HG03108 (cell line): ENCODE data around the gene C1orf159.
"Not testable (repeated sequence)": the region's sequence is repeated elsewhere in the genome, so short reads cannot be mapped to it uniquely, and the experiment has no call there.

Experiments
- ATAC-seq: cut with Tn5 transposase; IDR thresholded peaks from one replicate; pipeline ENCODE4 v1.9.1; 2021; ENCODE audit warnings: moderate library complexity; ENCODE audit not compliant: unreplicated experiment

Gene C1orf159

GRCh38 chr1:1069711-1070676 is 45.9 kb downstream of the C1orf159 start:
- ATAC-seq: no peak

- peak; percentile 40 for ATAC-seq
Observed at GRCh38 chr1:1069056-1069710, 46.7 kb downstream of the C1orf159 start.

GRCh38 chr1:1068517-1069055 is 47.3 kb downstream of the C1orf159 start:
- no peak for ATAC-seq

GRCh38 chr1:1067860-1068516 is 47.9 kb downstream of the C1orf159 start:
- no peak for ATAC-seq

- ATAC-seq: no peak
Observed at GRCh38 chr1:1067284-1067859, 48.5 kb downstream of the C1orf159 start.

GRCh38 chr1:1066403-1067283 is 49.2 kb downstream of the C1orf159 start:
- ATAC-seq: no peak

- ATAC-seq: not testable (repeated sequence)
Observed at GRCh38 chr1:1065940-1066304, 50.0 kb downstream of the C1orf159 start.

- ATAC-seq: no peak
Observed at GRCh38 chr1:1065265-1065939, 50.5 kb downstream of the C1orf159 start.

- ATAC-seq: peak; percentile 46
Observed at GRCh38 chr1:1063945-1064831, 51.7 kb downstream of the C1orf159 start.

- ATAC-seq: no peak
Observed at GRCh38 chr1:1063261-1063944, 52.5 kb downstream of the C1orf159 start.

GRCh38 chr1:1062348-1063163 is 53.3 kb downstream of the C1orf159 start:
- ATAC-seq: no peak

- ATAC-seq: no peak
Observed at GRCh38 chr1:1061682-1062345, 54.1 kb downstream of the C1orf159 start.

- ATAC-seq: no peak
Observed at GRCh38 chr1:1060281-1061000, 55.4 kb downstream of the C1orf159 start.

GRCh38 chr1:1059494-1060280 is 56.2 kb downstream of the C1orf159 start:
- ATAC-seq: peak; percentile 53

GRCh38 chr1:1058921-1059493 is 56.9 kb downstream of the C1orf159 start:
- peak; percentile 29 for ATAC-seq
